ENCODE measurements around the gene ZMYND11.
A peak's percentile ranks its signal among the peaks of the same experiment; 100 is the strongest.

The ZMYND11 gene

GRCh38 chr10:285216-285615 lies 150.0 kb downstream of the ZMYND11 start:
- no peak for TF ChIP-seq POLR2AphosphoS5 (IDR thresholded peaks at IDR 0.05; ENCODE audit: low read depth)
- no peak for TF ChIP-seq SPI1 (IDR thresholded peaks at IDR 0.05; ENCODE audit: borderline replicate concordance, low read depth)
- TF ChIP-seq CTCF (IDR thresholded peaks at IDR 0.05; ENCODE audit: insufficient read depth, low read length): no peak
- no peak for TF ChIP-seq REST (IDR thresholded peaks at IDR 0.05; ENCODE audit: insufficient replicate concordance, low read depth)
- TF ChIP-seq GABPA (IDR thresholded peaks at IDR 0.05; ENCODE audit: low read depth): no peak
- peak in 1 of 2 experiments; percentile 40 for DNase-seq (ENCODE audit: low read depth in 1 of 2, low spot score in 1 of 2)
- Histone ChIP-seq H3K4me3 (replicated peaks; ENCODE audit: insufficient read depth, low read length) (no peak overlapping the region), H3K27ac (replicated peaks) (no peak overlapping the region; the same call in 1 of the 2 replicates), H3K27me3 (ENCODE audit: insufficient read depth, poor library complexity, severe bottlenecking) (no peaks in the 10 kb centered on the region)

GRCh38 chr10:287026-287709 lies 151.9 kb downstream of the ZMYND11 start:
- DNase-seq (ENCODE audit: low read depth in 1 of 2, low spot score in 1 of 2): no peak
- no peak for TF ChIP-seq GABPA (IDR thresholded peaks at IDR 0.05; ENCODE audit: low read depth)
- no peak for TF ChIP-seq POLR2AphosphoS5 (IDR thresholded peaks at IDR 0.05; ENCODE audit: low read depth)
- no peak for TF ChIP-seq REST (IDR thresholded peaks at IDR 0.05; ENCODE audit: insufficient replicate concordance, low read depth)
- no peak for TF ChIP-seq CTCF (IDR thresholded peaks at IDR 0.05; ENCODE audit: insufficient read depth, low read length)
- TF ChIP-seq SPI1 (IDR thresholded peaks at IDR 0.05; ENCODE audit: borderline replicate concordance, low read depth): no peak

GRCh38 chr10:287814-288213 lies 152.6 kb downstream of the ZMYND11 start:
- no peak for TF ChIP-seq SPI1 (IDR thresholded peaks at IDR 0.05; ENCODE audit: borderline replicate concordance, low read depth)
- TF ChIP-seq CTCF (IDR thresholded peaks at IDR 0.05; ENCODE audit: insufficient read depth, low read length): no peak
- TF ChIP-seq GABPA (IDR thresholded peaks at IDR 0.05; ENCODE audit: low read depth): no peak
- no peak for TF ChIP-seq REST (IDR thresholded peaks at IDR 0.05; ENCODE audit: insufficient replicate concordance, low read depth)
- TF ChIP-seq POLR2AphosphoS5 (IDR thresholded peaks at IDR 0.05; ENCODE audit: low read depth): no peak
- Histone ChIP-seq H3K27me3 (ENCODE audit: insufficient read depth, poor library complexity, severe bottlenecking) (no peaks in the 10 kb centered on the region), H3K4me3 (replicated peaks; ENCODE audit: insufficient read depth, low read length) (no peak overlapping the region), H3K27ac (replicated peaks) (no peak overlapping the region)
- DNase-seq (ENCODE audit: low read depth in 1 of 2, low spot score in 1 of 2): no peak

More at GRCh38 chr10:287026-287709, 151.9 kb downstream of the ZMYND11 start:
- H3K27ac ChIP-seq (replicated peaks): no peak overlapping the region
- no peaks in the 10 kb centered on the region for H3K27me3 ChIP-seq (ENCODE audit: insufficient read depth, poor library complexity, severe bottlenecking)
- no peak overlapping the region for H3K4me3 ChIP-seq (replicated peaks; ENCODE audit: insufficient read depth, low read length)

All from HL-60 (cell line).